ENCODE data around the gene CASQ2. TPM values are rescaled to one million over a fixed set of nuclear protein-coding genes. Genes with fewer than 3 reads are reported as not detected.

Gene CASQ2
- total and polyA plus RNA-seq, 9 of the 15 experiments (the other 6 are each of a cell fraction or from before 2014, with no cell fraction given): not detected

GRCh38 chr1:115732316-115732715 lies 36.2 kb downstream of the CASQ2 start:
- H3K27ac ChIP-seq (ENCODE audit: extremely low read depth, low read depth, low read length): no peak overlapping the region
- ATAC-seq (no peak), FAIRE-seq (no peak), DNase-seq (ENCODE audit: extremely low read depth in 1 of 4, low spot score in 3 of 4) (no peak)
- no peak overlapping the region for H3K4me2 ChIP-seq (ENCODE audit: insufficient read depth, low read length)
- no peak overlapping the region for H2AFZ ChIP-seq (ENCODE audit: low read depth, low read length)
- peaks cover 6 to 8% of the 10 kb centered on the region in 2 experiments for H3K27me3 ChIP-seq (ENCODE audit: control insufficient read depth in 2 of 2, insufficient read depth in 2 of 2, low read length in 2 of 2)
- no peak overlapping the region for H3K4me3 ChIP-seq
- TF ChIP-seq ZNF140 (CRISPR knock-in tag; IDR thresholded peaks at IDR 0.05) (no peak), RAD21 (CRISPR knock-in tag; conservative IDR thresholded peaks at IDR 0.05 in 1 of 2, IDR thresholded peaks at IDR 0.05 in 1 of 2) (no peak), MTA2 (IDR thresholded peaks at IDR 0.05; ENCODE audit: low read depth) (no peak)
- WGBS (ENCODE audit: insufficient coverage, low coverage, missing lambda C conversion rate): 0% methylated on average over 4 of the region's 4 CpGs
- no TSS peak for BruUV-seq (replicated peaks)
- H3K9ac ChIP-seq (ENCODE audit: insufficient read depth in 1 of 2, low read depth in 2 of 2, low read length in 2 of 2): no peak overlapping the region
- ChIA-PET POLR2A (interaction anchor here (0.6 kb wide), 1 partner anchor 1802 kb away, joined by 3 read pairs; no protein-coding TSS in a partner anchor), CTCF (ENCODE audit: low intra/inter-chr PET ratio) (no interaction called here)
- H3K9me1 ChIP-seq (ENCODE audit: control insufficient read depth, insufficient read depth, low read length): no peaks in the 10 kb centered on the region
- intact Hi-C loops (cut with micrococcal nuclease) (no loop called here), in situ Hi-C loops (cut with MboI) (no loop called here)
- no peaks in the 10 kb centered on the region for H3K36me3 ChIP-seq (ENCODE audit: control insufficient read depth, insufficient read depth, low read length)
- peaks cover 3% of the 10 kb centered on the region for H4K20me1 ChIP-seq (replicated peaks; ENCODE audit: control insufficient read depth, insufficient read depth, low read length)
- H3K79me2 ChIP-seq (ENCODE audit: control insufficient read depth, insufficient read depth, low read length): no peaks in the 10 kb centered on the region
- no peaks in the 10 kb centered on the region for H3K9me3 ChIP-seq (replicated peaks; ENCODE audit: control insufficient read depth, insufficient read depth, low read depth, low read length)
- no peaks in the 10 kb centered on the region for H3K4me1 ChIP-seq (replicated peaks in 1 of 2; ENCODE audit: control insufficient read depth in 2 of 2, insufficient read depth in 2 of 2, low read length in 2 of 2)

- no peak for DNase-seq (ENCODE audit: extremely low read depth in 1 of 4, low spot score in 3 of 4)
- no peak for FAIRE-seq
- no peak overlapping the region for H3K27ac ChIP-seq (ENCODE audit: extremely low read depth, low read depth, low read length)
- ChIA-PET CTCF (ENCODE audit: low intra/inter-chr PET ratio) (interaction anchor here (0.6 kb wide), 1 partner anchor 109 kb away, joined by 3 read pairs; no protein-coding TSS in a partner anchor), POLR2A (interaction anchor here (0.7 kb wide), 1 partner anchor 1628 kb away, joined by 3 read pairs; no protein-coding TSS in a partner anchor)
- H3K4me3 ChIP-seq: no peak overlapping the region
- no peaks in the 10 kb centered on the region for H3K79me2 ChIP-seq (ENCODE audit: control insufficient read depth, insufficient read depth, low read length)
- in situ Hi-C loops (cut with MboI) (no loop called here), intact Hi-C loops (cut with micrococcal nuclease) (no loop called here)
- H3K36me3 ChIP-seq (ENCODE audit: control insufficient read depth, insufficient read depth, low read length): no peaks in the 10 kb centered on the region
- H3K9me1 ChIP-seq (ENCODE audit: control insufficient read depth, insufficient read depth, low read length): no peaks in the 10 kb centered on the region
- H3K4me2 ChIP-seq (ENCODE audit: insufficient read depth, low read length): no peak overlapping the region
- no peak overlapping the region for H2AFZ ChIP-seq (ENCODE audit: low read depth, low read length)
- peaks cover 7 to 8% of the 10 kb centered on the region in 2 experiments; a peak in 4 of 5 replicates for H3K27me3 ChIP-seq (ENCODE audit: control insufficient read depth in 2 of 2, insufficient read depth in 2 of 2, low read length in 2 of 2)
- no peak for ATAC-seq
- H3K9me3 ChIP-seq (replicated peaks; ENCODE audit: control insufficient read depth, insufficient read depth, low read depth, low read length): no peaks in the 10 kb centered on the region
- no TSS peak for BruUV-seq (replicated peaks)
- no peak overlapping the region for H3K9ac ChIP-seq (ENCODE audit: insufficient read depth in 1 of 2, low read depth in 2 of 2, low read length in 2 of 2)
- 0% methylated on average over 4 of the region's 4 CpGs for WGBS (ENCODE audit: insufficient coverage, low coverage, missing lambda C conversion rate)
- H4K20me1 ChIP-seq (replicated peaks; ENCODE audit: control insufficient read depth, insufficient read depth, low read length): peaks cover 3% of the 10 kb centered on the region
- no peaks in the 10 kb centered on the region for H3K4me1 ChIP-seq (replicated peaks in 1 of 2; ENCODE audit: control insufficient read depth in 2 of 2, insufficient read depth in 2 of 2, low read length in 2 of 2)
- TF ChIP-seq CTBP1 (IDR thresholded peaks at IDR 0.05; ENCODE audit: borderline replicate concordance) (no peak), PHF21A (IDR thresholded peaks at IDR 0.05; ENCODE audit: borderline replicate concordance, low read depth) (no peak), ZNF57 (CRISPR knock-in tag; IDR thresholded peaks at IDR 0.05) (no peak), PHTF2 (CRISPR knock-in tag; IDR thresholded peaks at IDR 0.05) (no peak), CTCFL (IDR thresholded peaks at IDR 0.05; ENCODE audit: borderline replicate concordance, insufficient read depth, low read depth, low read length, poor library complexity, severe bottlenecking) (no peak), GTF2F1 (IDR thresholded peaks at IDR 0.05; ENCODE audit: low read depth, low read length) (no peak), MYBL2 (IDR thresholded peaks at IDR 0.05; ENCODE audit: low read depth) (no peak), MYBL2 (CRISPR knock-in tag; IDR thresholded peaks at IDR 0.05; ENCODE audit: borderline replicate concordance) (no peak), NR2F6 (CRISPR knock-in tag; IDR thresholded peaks at IDR 0.05) (no peak), ZZZ3 (IDR thresholded peaks at IDR 0.05) (no peak)
Observed at GRCh38 chr1:115729756-115730155, 38.8 kb downstream of the CASQ2 start.

Measured in K562 (cell line).